ENCODE data around the gene BAD.

The BAD gene

DNA sequence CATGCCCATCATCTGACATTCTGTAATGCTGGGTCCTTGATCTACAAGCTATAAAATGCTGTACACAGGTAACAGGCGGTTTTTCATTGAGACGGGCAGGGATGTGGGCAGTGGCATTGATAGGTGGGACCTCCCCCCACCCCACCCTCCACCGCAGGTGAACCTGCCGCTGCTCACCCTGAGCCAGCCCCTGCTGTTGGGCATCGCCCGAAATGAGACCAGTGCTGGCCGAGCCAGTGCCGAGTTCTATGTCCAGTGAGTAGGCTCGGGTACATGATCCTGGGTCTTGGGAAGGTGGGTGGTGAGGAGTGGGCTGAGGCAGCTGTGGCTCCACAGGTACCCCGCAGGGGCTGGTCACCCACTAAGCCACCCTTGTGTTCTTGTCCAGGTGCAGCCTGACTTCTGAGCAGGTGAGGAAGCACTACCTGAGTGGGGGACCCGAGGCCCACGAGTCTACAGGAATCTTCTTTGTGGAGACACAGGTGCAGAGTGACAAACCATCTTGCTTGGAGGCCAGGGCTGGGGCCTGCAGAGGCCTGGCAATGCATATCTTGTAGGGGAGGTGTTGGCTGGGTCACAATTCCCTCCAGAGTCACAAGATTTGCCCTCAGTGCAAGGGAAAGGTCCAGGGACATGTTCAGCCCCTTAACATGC is 55.2 kb downstream of the BAD start:
- no peak for DNase-seq (ENCODE audit: low spot score)

DNA sequence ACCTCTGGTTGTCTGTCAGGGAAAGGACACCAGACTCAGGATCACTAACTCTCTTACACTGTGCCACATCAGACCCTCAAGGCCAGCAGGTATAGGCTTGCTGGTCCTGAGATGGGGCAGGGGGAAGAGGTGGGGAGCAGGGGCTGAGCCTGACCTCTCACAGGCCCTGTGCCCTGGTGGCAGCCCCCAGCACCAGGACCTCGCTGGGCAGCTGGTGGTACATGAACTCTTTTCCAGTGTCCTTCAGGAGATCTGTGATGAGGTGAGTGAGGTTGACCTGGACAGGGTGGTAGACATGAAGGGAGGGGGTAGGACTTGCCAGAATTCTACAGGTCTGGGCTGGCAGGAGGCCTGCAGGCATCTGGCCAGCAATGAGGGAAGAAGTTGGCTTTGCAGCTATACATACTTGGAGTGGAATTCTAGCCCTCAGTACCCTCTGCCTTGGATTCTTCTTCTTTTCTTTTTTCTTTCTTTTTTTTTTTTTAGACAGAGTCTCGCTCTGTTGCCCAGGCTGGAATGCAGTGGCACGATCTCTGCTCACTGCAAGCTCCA is 57.0 kb downstream of the BAD start:
- no peak for DNase-seq (ENCODE audit: low spot score)

DNA sequence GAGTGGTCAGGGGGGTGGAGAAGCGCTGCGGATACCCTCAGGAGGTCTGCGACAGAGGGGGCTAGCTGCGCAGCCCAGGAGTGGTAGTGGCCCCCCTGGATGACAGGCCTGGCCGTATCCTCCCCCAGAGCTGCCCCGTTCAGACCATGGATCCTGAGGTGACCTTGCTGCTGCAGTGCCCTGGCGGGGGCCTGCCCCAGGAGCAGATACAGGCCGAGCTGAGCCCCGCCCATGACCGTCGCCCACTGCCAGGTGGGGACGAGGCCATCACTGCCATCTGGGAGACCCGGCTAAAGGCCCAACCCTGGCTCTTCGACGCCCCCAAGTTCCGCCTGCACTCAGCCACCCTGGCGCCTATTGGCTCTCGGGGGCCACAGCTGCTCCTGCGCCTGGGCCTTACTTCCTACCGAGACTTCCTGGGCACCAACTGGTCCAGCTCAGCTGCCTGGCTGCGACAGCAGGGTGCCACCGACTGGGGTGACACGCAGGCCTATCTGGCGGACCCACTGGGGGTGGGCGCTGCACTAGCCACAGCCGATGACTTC is 57.9 kb downstream of the BAD start:
- peak; percentile 78 for DNase-seq (ENCODE audit: low spot score)

DNA sequence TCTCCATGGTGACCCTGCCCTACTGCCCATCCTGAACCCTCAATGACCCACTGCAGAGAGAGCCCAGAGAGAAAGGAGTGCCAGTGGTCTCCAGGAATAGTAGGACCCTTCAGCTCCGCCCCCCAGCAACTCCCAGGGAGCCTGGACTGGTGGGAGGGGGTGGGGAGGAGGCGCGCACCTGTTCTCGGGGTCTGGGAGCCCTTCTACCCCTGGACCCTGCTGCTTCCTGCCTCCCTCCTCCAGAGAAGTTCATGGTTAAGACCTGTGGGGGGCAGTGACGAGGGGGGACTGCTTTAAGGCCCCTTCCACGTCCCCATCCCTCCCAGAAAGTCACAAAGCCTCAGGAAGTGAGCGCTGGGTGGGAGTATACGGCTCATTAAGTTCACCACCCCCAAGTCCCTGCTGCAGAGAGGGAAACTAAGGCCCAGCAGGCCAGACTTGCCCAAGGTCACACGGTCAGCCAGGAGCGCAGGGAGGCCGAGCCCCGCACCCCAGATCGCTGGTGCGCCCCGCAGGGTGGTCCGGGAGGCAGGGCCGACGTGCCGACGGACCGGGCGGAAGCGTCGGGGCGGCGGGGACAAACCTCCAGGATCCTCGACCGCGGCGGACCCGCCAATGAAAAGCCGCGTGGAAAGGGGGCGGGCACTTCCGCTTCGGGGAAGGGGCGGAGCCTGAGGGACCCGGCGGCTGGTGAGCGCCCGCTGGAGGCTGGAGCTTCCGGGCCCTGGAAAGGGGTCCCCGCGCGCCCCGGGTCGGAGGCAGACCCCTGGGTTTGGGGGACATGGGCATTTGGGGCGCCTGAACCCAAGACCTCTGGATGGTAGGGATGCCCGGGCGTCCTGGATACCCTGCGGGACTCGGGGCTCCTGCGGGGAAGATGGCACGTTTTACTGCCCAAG is 58.6 kb downstream of the BAD start, which contains the start of the genes NUDT22 and TRPT1:
NUDT22 (plus strand) TSS at position 667 of the 899 bp plus-strand sequence. CDS start 379 bp downstream, outside the sequence.
TRPT1 (minus strand) TSS at position 579 of the 899 bp plus-strand sequence; CDS start at position 253, 326 bp downstream.
- peak; percentile 91 for DNase-seq (ENCODE audit: low spot score)

DNA sequence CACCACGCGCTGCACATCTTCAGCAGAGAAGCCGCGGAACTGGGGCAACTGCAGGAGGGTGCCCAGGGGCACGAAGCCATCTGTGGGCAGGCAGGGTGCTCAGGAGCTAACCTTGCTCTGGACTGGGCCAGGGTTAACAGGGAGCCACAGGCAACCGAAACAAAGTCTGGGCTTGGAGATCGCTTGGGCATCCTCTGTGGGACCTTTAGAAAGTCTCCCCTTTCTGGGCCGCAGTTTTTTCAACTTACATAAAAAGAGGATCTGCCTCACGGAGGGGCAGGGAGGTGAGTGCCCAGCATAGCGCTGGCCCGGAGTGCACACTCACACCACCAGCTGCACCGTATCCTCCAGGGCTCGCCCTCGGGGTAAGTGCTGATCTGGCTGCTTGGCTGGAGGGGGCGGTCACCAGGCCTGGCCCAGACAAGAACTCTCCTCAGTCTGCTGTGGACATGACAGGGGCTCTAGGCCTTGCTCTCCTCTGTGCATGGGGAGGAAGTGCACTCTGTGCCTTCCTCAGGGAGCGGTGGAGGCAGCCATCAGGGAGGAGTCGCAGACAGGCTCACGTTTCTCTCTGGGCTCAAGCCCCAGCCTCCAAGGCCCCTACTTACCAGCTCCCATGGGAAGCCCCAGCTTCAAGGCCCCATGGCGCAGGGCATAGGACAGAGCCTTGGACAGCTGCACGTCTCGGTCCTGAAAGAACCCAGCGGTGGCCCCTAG is 59.4 kb downstream of the BAD start:
- DNase-seq (ENCODE audit: low spot score): no peak

DNA sequence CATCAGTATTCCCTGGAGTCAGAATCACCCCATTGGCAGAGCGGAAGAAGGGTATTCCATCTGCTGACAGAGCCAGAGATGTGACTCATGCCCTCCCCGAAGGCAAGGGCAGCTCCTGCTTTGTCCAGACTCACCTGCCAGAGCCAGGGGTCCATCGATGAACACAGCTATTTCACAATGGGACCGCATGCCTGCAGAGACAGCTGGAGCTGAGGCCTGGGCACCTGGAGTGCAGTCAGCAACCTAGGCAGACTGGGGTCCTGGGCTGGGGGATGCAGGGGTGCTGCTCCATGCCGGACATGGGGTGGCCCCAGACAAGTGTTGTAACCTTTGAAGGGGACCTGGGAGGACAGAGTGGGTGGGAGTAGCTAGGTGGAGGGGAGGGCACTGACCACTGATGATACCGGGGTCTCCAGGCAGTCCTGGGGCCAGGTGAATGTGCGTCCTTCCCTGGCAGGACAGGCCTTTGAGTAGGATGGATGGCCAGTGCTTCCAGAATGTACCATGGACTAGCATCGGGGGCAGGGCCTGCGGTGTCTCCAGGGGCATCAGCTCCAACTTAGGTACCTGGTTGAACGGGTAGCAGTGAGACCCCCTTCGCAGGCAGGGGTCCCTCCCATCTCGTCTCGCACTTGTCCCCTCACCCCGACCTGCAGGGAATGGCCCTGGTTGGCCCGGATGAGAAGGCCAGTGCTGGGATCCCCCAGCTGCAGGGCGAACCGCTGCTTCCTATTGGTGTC is 60.1 kb downstream of the BAD start:
- DNase-seq (ENCODE audit: low spot score): no peak

DNA sequence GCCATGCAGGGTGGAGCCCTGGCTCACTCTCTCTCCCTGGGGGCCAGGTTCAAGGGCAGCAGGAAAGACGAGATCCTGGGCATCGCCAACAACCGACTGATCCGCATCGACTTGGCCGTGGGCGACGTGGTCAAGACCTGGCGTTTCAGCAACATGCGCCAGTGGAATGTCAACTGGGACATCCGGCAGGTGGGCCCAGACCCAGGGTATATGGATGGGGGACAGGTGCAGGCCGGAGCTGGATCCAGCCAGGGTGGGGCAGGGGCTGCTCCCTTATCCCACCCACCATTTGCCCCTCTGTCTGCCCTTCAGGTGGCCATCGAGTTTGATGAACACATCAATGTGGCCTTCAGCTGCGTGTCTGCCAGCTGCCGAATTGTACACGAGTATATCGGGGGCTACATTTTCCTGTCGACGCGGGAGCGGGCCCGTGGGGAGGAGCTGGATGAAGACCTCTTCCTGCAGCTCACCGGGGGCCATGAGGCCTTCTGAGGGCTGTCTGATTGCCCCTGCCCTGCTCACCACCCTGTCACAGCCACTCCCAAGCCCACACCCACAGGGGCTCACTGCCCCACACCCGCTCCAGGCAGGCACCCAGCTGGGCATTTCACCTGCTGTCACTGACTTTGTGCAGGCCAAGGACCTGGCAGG is 61.3 kb downstream of the BAD start:
- DNase-seq (ENCODE audit: low spot score): no peak

DNA sequence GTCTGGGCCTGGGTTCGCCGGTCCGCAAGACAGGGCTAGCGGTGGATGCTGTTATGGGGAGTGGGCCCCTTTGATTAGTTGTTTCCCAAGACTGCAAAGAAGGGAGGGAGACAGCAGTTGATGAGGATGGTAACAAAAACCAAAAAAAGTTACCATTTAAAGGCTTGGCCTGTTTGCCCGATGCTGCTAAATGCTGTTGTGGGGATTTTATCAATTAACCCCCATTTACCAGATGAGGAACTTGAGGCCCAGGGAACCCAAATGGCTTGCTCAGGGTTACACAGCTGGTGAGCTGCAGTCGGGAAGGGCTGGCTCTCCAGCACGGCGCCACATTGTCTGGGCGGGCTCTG is 61.8 kb downstream of the BAD start:
- DNase-seq (ENCODE audit: low spot score): no peak

DNA sequence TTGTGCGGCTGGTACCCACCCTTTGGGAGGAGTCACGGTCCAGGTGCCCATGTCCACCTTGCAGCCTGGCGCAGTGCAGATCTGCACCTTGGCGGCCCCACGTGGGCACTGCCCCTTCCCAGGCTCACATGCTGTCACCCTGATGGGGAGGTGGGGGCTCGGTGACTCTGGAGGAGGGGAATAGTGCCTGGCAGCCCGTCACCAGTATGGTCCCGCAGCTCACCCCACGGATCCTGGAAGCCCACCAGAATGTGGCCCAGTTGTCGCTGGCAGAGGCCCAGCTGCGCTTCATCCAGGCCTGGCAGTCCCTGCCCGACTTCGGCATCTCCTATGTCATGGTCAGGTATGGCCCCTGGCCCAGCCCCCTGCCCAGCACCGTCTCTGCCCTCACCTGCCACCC is 63.7 kb downstream of the BAD start:
- DNase-seq (ENCODE audit: low spot score): no peak

DNA sequence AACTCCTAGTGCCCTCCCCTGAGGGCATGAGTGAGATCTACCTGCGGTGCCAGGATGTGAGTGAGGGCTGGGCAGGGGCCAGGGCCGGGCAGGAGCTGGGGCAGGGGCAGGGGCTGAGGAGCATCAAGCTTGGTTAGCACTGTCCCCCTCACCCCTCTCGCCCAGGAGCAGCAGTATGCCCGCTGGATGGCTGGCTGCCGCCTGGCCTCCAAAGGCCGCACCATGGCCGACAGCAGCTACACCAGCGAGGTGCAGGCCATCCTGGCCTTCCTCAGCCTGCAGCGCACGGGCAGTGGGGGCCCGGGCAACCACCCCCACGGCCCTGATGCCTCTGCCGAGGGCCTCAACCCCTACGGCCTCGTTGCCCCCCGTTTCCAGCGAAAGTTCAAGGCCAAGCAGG is 64.2 kb downstream of the BAD start:
- no peak for DNase-seq (ENCODE audit: low spot score)

Data from germinal center (tissue), 1 donor.